B cell (primary cell): ENCODE results near the gene CCNK. TPM values are rescaled to one million over a fixed set of nuclear protein-coding genes. Genes with fewer than 3 reads are reported as not detected.
A peak's percentile ranks its signal among the peaks of the same experiment; 100 is the strongest.

Source experiments
- ATAC-seq: fragments of 200-7000 bp; cut with Tn5 transposase; one replicate; pipeline ENCODE4 v1.10.0; 2021; ENCODE audit warnings: low read depth, mild to moderate bottlenecking, moderate number of reproducible peaks, moderate library complexity
- CTCF ChIA-PET: fragments of 350-600 bp; sonication (Branson Sonifier 250); formaldehyde crosslinking; loops from one replicate; lab custom pipeline; 2021; ENCODE audit warnings: antibody characterized with exemption, inconsistent platforms; lab: Charles Lee
- POLR2A ChIA-PET: fragments of 350-600 bp; sonication (Branson Sonifier 250); formaldehyde crosslinking; loops from one replicate; lab custom pipeline; 2021; ENCODE audit warnings: antibody characterized with exemption; lab: Charles Lee
- DNase-seq: peaks from one replicate; pipeline ENCODE4 v3.0.0; 2013
- H2AFZ ChIP-seq: 2 replicates; pipeline ENCODE4 v1.6.1; 2012; ENCODE audit warnings: mild to moderate bottlenecking, low read depth, low read length; ENCODE audit not compliant: insufficient read depth, poor library complexity, severe bottlenecking
- H3K27ac ChIP-seq, 2 donors: 1 replicate in 1 of 2; 2 replicates in 1 of 2; pipeline ENCODE4 v1.5.1; 2012 to 2013; ENCODE audit warnings: low read length in 2 of 2, mild to moderate bottlenecking in 2 of 2, moderate library complexity in 1 of 2
- H3K27me3 ChIP-seq, 4 experiments: fragments of 200-600 bp in 1 of 4; sonication (generic) in 1 of 4; replicated peaks in 1 of 4; 1 replicate in 2 of 4; 2 replicates in 2 of 4; pipeline versions ENCODE4 v1.6.1 to v1.7.0; 2013 to 2016; ENCODE audit warnings: low read length in 3 of 4, mild to moderate bottlenecking in 2 of 4, mixed read lengths in 1 of 4, moderate library complexity in 1 of 4; ENCODE audit not compliant: insufficient read depth in 4 of 4, control insufficient read depth in 3 of 4; ENCODE audit errors: control extremely low read depth in 1 of 4
- H3K36me3 ChIP-seq, 2 experiments: replicated peaks in 1 of 2; 1 replicate in 1 of 2; 2 replicates in 1 of 2; pipeline versions ENCODE4 v1.6.1 to v1.7.1; 2013; ENCODE audit warnings: low read length in 1 of 2; ENCODE audit not compliant: insufficient read depth in 2 of 2, control insufficient read depth in 1 of 2; ENCODE audit errors: control extremely low read depth in 1 of 2, extremely low read depth in 1 of 2
- H3K4me1 ChIP-seq, 2 donors: fragments of 200-600 bp in 1 of 2; sonication (generic) in 1 of 2; 1 replicate in 1 of 2; 2 replicates in 1 of 2; pipeline versions ENCODE4 v1.5.1 to v1.6.1; 2013 to 2017; ENCODE audit warnings: low read length in 2 of 2; ENCODE audit not compliant: control insufficient read depth in 2 of 2, insufficient read depth in 2 of 2
- H3K4me2 ChIP-seq: replicated peaks from 2 replicates; pipeline ENCODE3; 2012; ENCODE audit warnings: mild to moderate bottlenecking, low read depth, low read length; ENCODE audit not compliant: poor library complexity, severe bottlenecking
- H3K4me3 ChIP-seq, 5 experiments: fragments of 200-600 bp in 1 of 5; sonication (generic) in 1 of 5; 1 replicate in 3 of 5; 2 replicates in 2 of 5; pipeline versions ENCODE4 v1.5.1 to v1.7.0; 2011 to 2016; ENCODE audit warnings: low read length in 4 of 5, mild to moderate bottlenecking in 4 of 5, low read depth in 2 of 5, control low read depth in 1 of 5, moderate library complexity in 1 of 5; ENCODE audit not compliant: insufficient read depth in 1 of 5; ENCODE audit errors: control extremely low read depth in 1 of 5, extremely low read depth in 1 of 5
- H3K79me2 ChIP-seq: fragments of 200-600 bp; sonication (generic); one replicate; pipeline ENCODE4 v1.6.0; 2016; ENCODE audit warnings: low read length; ENCODE audit not compliant: control insufficient read depth, insufficient read depth
- H3K9ac ChIP-seq: fragments of 200-600 bp; sonication (generic); 2 replicates; pipeline ENCODE4 v1.6.1; 2017; ENCODE audit warnings: mild to moderate bottlenecking, low read length, moderate library complexity
- H3K9me3 ChIP-seq, 3 donors: one replicate each; pipeline versions ENCODE4 v1.6.1 to v1.7.1; 2013; ENCODE audit warnings: low read length in 2 of 3; ENCODE audit not compliant: control insufficient read depth in 2 of 3, insufficient read depth in 1 of 3; ENCODE audit errors: control extremely low read depth in 1 of 3
- H4K20me1 ChIP-seq: 2 replicates; pipeline ENCODE4 v1.6.0; 2012; ENCODE audit warnings: mild to moderate bottlenecking, low read length; ENCODE audit not compliant: insufficient read depth, control insufficient read depth, poor library complexity, severe bottlenecking
- H3K27ac Mint-ChIP-seq: one replicate; pipeline ENCODE4 v1.8.0; 2021; ENCODE audit warnings: mixed read lengths
- H3K27me3 Mint-ChIP-seq: one replicate; pipeline ENCODE4 v1.8.0; 2021; ENCODE audit warnings: mixed read lengths
- H3K4me1 Mint-ChIP-seq: one replicate; pipeline ENCODE4 v1.8.0; 2021; ENCODE audit warnings: mixed read lengths
- H3K4me3 Mint-ChIP-seq: one replicate; pipeline ENCODE4 v1.8.0; 2021; ENCODE audit warnings: mixed read lengths
- H3K9me3 Mint-ChIP-seq: one replicate; pipeline ENCODE4 v1.8.0; 2022; ENCODE audit warnings: mixed read lengths; ENCODE audit not compliant: insufficient read depth
- EZH2 ChIP-seq: IDR thresholded peaks from 2 replicates; pipeline ENCODE4 v1.6.1; 2012; ENCODE audit warnings: borderline replicate concordance, low read depth, mild to moderate bottlenecking, moderate library complexity, low read length; ENCODE audit not compliant: insufficient read depth, poor library complexity, severe bottlenecking
- WGBS: methylation state at CpG from one replicate; pipeline ENCODE4 v1.1.5; 2013; ENCODE audit warnings: missing lambda C conversion rate; ENCODE audit not compliant: insufficient coverage; 5-methylcytosine and 5-hydroxymethylcytosine counted together
- intact Hi-C: fragments of 100-400 bp; cut with micrococcal nuclease; formaldehyde crosslinking; loops from one replicate; pipeline ENCODE4 v1.10.0; 2022
- polyA plus RNA-seq: library from polyadenylated mRNA; depleted of rRNA; stranded (reverse); fragments of >200 nt; gene quantifications from 2 replicates; pipeline ENCODE4 v1.2.3, GENCODE V29; 2012
- total RNA-seq, 2 donors: library from RNA; stranded (reverse); fragments of 120-200 nt in 1 of 2; gene quantifications; 1 replicate in 1 of 2; 2 replicates in 1 of 2; pipeline versions ENCODE4 v1.2.3 to v1.2.4, GENCODE V29; 2013 to 2022
- TF ChIP-seq, protein P1 (sequence below): fragments of 200-600 bp; IDR thresholded peaks from one replicate; pipeline ENCODE4 v1.8.0; 2022; ENCODE audit warnings: antibody characterized with exemption, mild to moderate bottlenecking

Gene CCNK
- total and polyA plus RNA-seq, 2 donors (not counting 1 experiment from before 2014, with no cell fraction given): 17.5 to 82.0 TPM

DNA sequence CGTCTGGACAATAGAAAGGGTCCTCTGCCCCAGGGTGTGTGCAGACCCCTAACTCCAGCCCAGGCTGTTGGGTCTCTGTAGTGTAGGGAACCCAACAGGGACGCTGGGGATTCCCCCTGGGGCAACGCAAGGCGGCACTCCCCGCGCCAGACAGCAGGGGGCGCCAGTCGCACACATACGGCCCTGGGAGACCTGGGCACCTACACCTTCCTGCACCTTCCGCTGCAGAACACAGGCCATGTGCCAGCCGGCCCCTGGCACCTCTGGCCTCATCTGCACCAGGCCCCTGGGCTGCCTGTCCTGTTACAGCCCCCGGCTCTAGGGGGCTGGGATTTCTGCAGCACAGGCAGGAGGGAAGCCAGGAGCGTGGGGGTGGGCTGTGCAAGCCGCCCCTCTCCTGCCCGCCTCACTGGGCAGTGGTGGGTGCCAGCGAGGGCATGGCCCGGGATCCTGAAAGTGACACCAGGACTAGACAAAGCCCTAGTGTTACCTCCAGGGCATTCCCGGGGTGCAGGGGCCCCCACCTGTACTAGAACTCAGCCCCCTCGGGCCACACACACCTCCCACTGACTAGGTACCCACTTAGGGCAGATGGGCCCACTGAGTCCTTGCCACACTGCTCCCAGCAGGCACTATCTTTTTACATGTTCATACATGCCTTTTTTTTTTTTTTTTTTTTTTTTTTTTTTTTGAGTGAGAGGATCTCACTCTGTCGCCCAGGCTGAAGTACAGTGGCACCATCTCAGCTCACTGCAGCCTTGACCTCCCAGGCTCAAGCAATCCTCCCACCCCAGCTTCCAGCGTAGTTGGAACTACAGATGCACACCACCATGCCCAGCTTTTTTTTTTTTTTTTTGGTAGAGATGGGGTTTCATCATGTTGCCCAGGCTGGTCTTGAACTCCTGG lies 37.5 kb downstream of the CCNK start:
- H3K27ac ChIP-seq: no peak overlapping the region
- H3K9me3 ChIP-seq: no peaks in the 10 kb centered on the region
- no peaks in the 10 kb centered on the region for H3K4me1 ChIP-seq
- no peaks in the 10 kb centered on the region for H3K9me3 Mint-ChIP-seq
- H3K36me3 ChIP-seq: no peaks in the 10 kb centered on the region
- POLR2A ChIA-PET: no interaction called here
- no peak overlapping the region for H3K9ac ChIP-seq
- H3K27me3 ChIP-seq: no peaks in the 10 kb centered on the region
- H3K27me3 Mint-ChIP-seq: no peaks in the 10 kb centered on the region
- H3K27ac Mint-ChIP-seq: no peak overlapping the region
- no peak overlapping the region for H3K4me3 Mint-ChIP-seq
- 37% methylated on average over 19 of the region's 21 CpGs for WGBS
- no peaks in the 10 kb centered on the region for H3K4me1 Mint-ChIP-seq
- no peak overlapping the region for H2AFZ ChIP-seq
- no peak overlapping the region for H3K4me3 ChIP-seq
- no peak for TF ChIP-seq EZH2
- TF ChIP-seq, protein P1, sequence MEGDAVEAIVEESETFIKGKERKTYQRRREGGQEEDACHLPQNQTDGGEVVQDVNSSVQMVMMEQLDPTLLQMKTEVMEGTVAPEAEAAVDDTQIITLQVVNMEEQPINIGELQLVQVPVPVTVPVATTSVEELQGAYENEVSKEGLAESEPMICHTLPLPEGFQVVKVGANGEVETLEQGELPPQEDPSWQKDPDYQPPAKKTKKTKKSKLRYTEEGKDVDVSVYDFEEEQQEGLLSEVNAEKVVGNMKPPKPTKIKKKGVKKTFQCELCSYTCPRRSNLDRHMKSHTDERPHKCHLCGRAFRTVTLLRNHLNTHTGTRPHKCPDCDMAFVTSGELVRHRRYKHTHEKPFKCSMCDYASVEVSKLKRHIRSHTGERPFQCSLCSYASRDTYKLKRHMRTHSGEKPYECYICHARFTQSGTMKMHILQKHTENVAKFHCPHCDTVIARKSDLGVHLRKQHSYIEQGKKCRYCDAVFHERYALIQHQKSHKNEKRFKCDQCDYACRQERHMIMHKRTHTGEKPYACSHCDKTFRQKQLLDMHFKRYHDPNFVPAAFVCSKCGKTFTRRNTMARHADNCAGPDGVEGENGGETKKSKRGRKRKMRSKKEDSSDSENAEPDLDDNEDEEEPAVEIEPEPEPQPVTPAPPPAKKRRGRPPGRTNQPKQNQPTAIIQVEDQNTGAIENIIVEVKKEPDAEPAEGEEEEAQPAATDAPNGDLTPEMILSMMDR: peak; percentile 94
- intact Hi-C loops: loop anchor here (1.0 kb wide), 1 partner anchor 111 kb away; no protein-coding TSS in a partner anchor
- peak; percentile 78 for DNase-seq
- no peaks in the 10 kb centered on the region for H4K20me1 ChIP-seq
- CTCF ChIA-PET: interaction anchor here (0.7 to 1.9 kb wide), 8 partner anchors 10 to 906 kb away, joined by 3 to 6 read pairs (median 4); no protein-coding TSS in a partner anchor
- ATAC-seq: peak; percentile 87
- no peak overlapping the region for H3K4me2 ChIP-seq
- no peaks in the 10 kb centered on the region for H3K79me2 ChIP-seq

- H3K4me3 Mint-ChIP-seq: no peak overlapping the region
- TF ChIP-seq, protein P1: no peak
- TF ChIP-seq EZH2: no peak
- POLR2A ChIA-PET: no interaction called here
- Histone ChIP-seq H3K4me2 (no peak overlapping the region), H2AFZ (no peak overlapping the region), H3K27me3 (no peaks in the 10 kb centered on the region), H3K9ac (no peak overlapping the region), H3K79me2 (no peaks in the 10 kb centered on the region), H3K36me3 (no peaks in the 10 kb centered on the region), H3K4me1 (no peaks in the 10 kb centered on the region), H3K4me3 (no peak overlapping the region), H4K20me1 (no peaks in the 10 kb centered on the region), H3K27ac (no peak overlapping the region), H3K9me3 (no peaks in the 10 kb centered on the region)
- no peaks in the 10 kb centered on the region for H3K4me1 Mint-ChIP-seq
- intact Hi-C loops: no loop called here
- CTCF ChIA-PET: interaction anchor here (0.7 to 1.2 kb wide), 5 partner anchors 10 to 906 kb away, joined by 3 to 6 read pairs (median 3); no protein-coding TSS in a partner anchor
- 92% methylated on average over 8 of the region's 8 CpGs for WGBS
- no peak for DNase-seq
- no peaks in the 10 kb centered on the region for H3K27me3 Mint-ChIP-seq
- no peaks in the 10 kb centered on the region for H3K9me3 Mint-ChIP-seq
- ATAC-seq: no peak
- no peak overlapping the region for H3K27ac Mint-ChIP-seq
Observed at GRCh38 chr14:99519347-99519881, 38.2 kb downstream of the CCNK start.
